Measurements from ENCODE around the gene FBLN2. TPM values are rescaled to one million over a fixed set of nuclear protein-coding genes. Genes with fewer than 3 reads are reported as not detected.

Gene FBLN2
- total and polyA plus RNA-seq, 10 of the 15 experiments (the other 5 are each of a cell fraction or from before 2014, with no cell fraction given): 0.03 to 0.41 (median 0.12) TPM; not detected in 2

DNA sequence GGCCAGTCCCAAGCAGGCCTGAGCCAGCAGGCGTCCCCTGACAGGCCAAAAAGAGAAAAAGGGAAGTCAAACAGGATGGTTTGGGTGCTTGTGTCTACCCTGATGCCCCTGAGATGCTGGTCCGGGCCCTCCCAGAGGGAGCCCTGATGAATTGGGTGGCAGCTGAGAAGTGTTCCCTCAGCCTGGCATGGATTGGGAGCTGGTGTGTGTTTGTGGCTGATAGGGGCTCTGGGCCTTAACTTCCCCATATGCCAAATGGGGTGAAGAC, 1.4 kb downstream of the FBLN2 start:
- DNase-seq (ENCODE audit: low read depth, low spot score) (no peak), ATAC-seq (no peak), FAIRE-seq (no peak)
- CTCF ChIA-PET: interaction anchor here (0.6 kb wide), 1 partner anchor 457 kb away, joined by 3 read pairs; no protein-coding TSS in a partner anchor
- no peak overlapping the region for H3K4me2 ChIP-seq (ENCODE audit: control insufficient read depth, insufficient read depth)
- intact Hi-C loops (cut with micrococcal nuclease; ENCODE audit: unreplicated experiment): no loop called here
- H3K27ac ChIP-seq (ENCODE audit: control insufficient read depth, insufficient read depth): no peak overlapping the region
- in situ Hi-C loops (cut with MboI): no loop called here
- no peak overlapping the region for H2AFZ ChIP-seq (ENCODE audit: control insufficient read depth, low read depth, low read length)
- no peak for TF ChIP-seq TAF1 (IDR thresholded peaks at IDR 0.05; ENCODE audit: borderline replicate concordance, low read depth, low read length)
- no peak for TF ChIP-seq HDAC2 (IDR thresholded peaks at IDR 0.05)
- TF ChIP-seq, protein P1, sequence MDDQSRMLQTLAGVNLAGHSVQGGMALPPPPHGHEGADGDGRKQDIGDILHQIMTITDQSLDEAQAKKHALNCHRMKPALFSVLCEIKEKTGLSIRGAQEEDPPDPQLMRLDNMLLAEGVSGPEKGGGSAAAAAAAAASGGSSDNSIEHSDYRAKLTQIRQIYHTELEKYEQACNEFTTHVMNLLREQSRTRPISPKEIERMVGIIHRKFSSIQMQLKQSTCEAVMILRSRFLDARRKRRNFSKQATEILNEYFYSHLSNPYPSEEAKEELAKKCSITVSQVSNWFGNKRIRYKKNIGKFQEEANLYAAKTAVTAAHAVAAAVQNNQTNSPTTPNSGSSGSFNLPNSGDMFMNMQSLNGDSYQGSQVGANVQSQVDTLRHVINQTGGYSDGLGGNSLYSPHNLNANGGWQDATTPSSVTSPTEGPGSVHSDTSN (IDR thresholded peaks at IDR 0.05; ENCODE audit: insufficient replicate concordance, low read depth, low read length): no peak
- TF ChIP-seq, protein P2, sequence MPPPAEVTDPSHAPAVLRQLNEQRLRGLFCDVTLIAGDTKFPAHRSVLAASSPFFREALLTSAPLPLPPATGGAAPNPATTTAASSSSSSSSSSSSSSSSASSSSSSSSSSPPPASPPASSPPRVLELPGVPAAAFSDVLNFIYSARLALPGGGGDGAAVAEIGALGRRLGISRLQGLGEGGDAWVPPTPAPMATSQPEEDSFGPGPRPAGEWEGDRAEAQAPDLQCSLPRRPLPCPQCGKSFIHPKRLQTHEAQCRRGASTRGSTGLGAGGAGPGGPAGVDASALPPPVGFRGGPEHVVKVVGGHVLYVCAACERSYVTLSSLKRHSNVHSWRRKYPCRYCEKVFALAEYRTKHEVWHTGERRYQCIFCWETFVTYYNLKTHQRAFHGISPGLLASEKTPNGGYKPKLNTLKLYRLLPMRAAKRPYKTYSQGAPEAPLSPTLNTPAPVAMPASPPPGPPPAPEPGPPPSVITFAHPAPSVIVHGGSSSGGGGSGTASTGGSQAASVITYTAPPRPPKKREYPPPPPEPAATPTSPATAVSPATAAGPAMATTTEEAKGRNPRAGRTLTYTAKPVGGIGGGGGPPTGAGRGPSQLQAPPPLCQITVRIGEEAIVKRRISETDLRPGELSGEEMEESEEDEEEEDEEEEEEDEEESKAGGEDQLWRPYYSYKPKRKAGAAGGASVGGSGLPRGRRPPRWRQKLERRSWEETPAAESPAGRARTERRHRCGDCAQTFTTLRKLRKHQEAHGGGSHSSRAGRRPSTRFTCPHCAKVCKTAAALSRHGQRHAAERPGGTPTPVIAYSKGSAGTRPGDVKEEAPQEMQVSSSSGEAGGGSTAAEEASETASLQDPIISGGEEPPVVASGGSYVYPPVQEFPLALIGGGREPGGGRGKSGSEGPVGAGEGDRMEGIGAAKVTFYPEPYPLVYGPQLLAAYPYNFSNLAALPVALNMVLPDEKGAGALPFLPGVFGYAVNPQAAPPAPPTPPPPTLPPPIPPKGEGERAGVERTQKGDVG (CRISPR knock-in tag; IDR thresholded peaks at IDR 0.05): no peak
- TF ChIP-seq GABPA (IDR thresholded peaks at IDR 0.05; ENCODE audit: low read depth): no peak
- TF ChIP-seq, protein P3, sequence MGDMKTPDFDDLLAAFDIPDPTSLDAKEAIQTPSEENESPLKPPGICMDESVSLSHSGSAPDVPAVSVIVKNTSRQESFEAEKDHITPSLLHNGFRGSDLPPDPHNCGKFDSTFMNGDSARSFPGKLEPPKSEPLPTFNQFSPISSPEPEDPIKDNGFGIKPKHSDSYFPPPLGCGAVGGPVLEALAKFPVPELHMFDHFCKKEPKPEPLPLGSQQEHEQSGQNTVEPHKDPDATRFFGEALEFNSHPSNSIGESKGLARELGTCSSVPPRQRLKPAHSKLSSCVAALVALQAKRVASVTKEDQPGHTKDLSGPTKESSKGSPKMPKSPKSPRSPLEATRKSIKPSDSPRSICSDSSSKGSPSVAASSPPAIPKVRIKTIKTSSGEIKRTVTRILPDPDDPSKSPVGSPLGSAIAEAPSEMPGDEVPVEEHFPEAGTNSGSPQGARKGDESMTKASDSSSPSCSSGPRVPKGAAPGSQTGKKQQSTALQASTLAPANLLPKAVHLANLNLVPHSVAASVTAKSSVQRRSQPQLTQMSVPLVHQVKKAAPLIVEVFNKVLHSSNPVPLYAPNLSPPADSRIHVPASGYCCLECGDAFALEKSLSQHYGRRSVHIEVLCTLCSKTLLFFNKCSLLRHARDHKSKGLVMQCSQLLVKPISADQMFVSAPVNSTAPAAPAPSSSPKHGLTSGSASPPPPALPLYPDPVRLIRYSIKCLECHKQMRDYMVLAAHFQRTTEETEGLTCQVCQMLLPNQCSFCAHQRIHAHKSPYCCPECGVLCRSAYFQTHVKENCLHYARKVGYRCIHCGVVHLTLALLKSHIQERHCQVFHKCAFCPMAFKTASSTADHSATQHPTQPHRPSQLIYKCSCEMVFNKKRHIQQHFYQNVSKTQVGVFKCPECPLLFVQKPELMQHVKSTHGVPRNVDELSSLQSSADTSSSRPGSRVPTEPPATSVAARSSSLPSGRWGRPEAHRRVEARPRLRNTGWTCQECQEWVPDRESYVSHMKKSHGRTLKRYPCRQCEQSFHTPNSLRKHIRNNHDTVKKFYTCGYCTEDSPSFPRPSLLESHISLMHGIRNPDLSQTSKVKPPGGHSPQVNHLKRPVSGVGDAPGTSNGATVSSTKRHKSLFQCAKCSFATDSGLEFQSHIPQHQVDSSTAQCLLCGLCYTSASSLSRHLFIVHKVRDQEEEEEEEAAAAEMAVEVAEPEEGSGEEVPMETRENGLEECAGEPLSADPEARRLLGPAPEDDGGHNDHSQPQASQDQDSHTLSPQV (IDR thresholded peaks at IDR 0.05): no peak
- no peak for TF ChIP-seq MEF2A (IDR thresholded peaks at IDR 0.05; ENCODE audit: insufficient read depth, low read depth, low read length)
- TF ChIP-seq SREBF1 (IDR thresholded peaks at IDR 0.05; ENCODE audit: low read length): no peak
- no peak for TF ChIP-seq SRF (IDR thresholded peaks at IDR 0.05; ENCODE audit: low read depth in 2 of 2, low read length in 2 of 2)
- TF ChIP-seq, protein P4, sequence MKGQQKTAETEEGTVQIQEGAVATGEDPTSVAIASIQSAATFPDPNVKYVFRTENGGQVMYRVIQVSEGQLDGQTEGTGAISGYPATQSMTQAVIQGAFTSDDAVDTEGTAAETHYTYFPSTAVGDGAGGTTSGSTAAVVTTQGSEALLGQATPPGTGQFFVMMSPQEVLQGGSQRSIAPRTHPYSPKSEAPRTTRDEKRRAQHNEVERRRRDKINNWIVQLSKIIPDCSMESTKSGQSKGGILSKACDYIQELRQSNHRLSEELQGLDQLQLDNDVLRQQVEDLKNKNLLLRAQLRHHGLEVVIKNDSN (IDR thresholded peaks at IDR 0.05; ENCODE audit: borderline replicate concordance, extremely low read length, insufficient read depth, low read depth, low read length): no peak
- no peak for TF ChIP-seq IKZF1 (conservative IDR thresholded peaks at IDR 0.05)
- no peak for TF ChIP-seq ZBED1 (IDR thresholded peaks at IDR 0.05; ENCODE audit: borderline replicate concordance)
- TF ChIP-seq JUND (IDR thresholded peaks at IDR 0.05; ENCODE audit: low read depth, low read length): no peak
- no peak for TF ChIP-seq WRNIP1 (IDR thresholded peaks at IDR 0.05; ENCODE audit: borderline replicate concordance, low read depth, low read length)
- no peak for TF ChIP-seq POLR2A (IDR thresholded peaks at IDR 0.05; ENCODE audit: low read depth, low read length)
- 0% methylated on average over 2 of the region's 2 CpGs for WGBS (ENCODE audit: insufficient coverage, insufficient replicate concordance, low lambda C conversion rate, missing lambda C conversion rate)
- H3K9ac ChIP-seq (ENCODE audit: control insufficient read depth, insufficient read depth, low read length): no peak overlapping the region
- POLR2A ChIA-PET: no interaction called here
- no TSS peak for BruUV-seq (replicated peaks)
- H3K27me3 ChIP-seq (replicated peaks in 1 of 2; ENCODE audit: control insufficient read depth in 2 of 2, insufficient read depth in 2 of 2, low read length in 1 of 2): peaks cover 5 to 11% of the 10 kb centered on the region in 2 experiments
- H4K20me1 ChIP-seq (ENCODE audit: control insufficient read depth, insufficient read depth): no peaks in the 10 kb centered on the region; the same call in 1 of the 2 replicates
- H3K4me1 ChIP-seq (ENCODE audit: control insufficient read depth, insufficient read depth, low read length): no peaks in the 10 kb centered on the region
- H3K9me3 ChIP-seq (replicated peaks; ENCODE audit: control insufficient read depth, insufficient read depth, low read length): no peaks in the 10 kb centered on the region
- H3K79me2 ChIP-seq (ENCODE audit: control insufficient read depth, insufficient read depth, low read length): no peaks in the 10 kb centered on the region
- RAD21 ChIA-PET (ENCODE audit: unreplicated experiment): no interaction called here
- H3K36me3 ChIP-seq (ENCODE audit: control insufficient read depth in 2 of 2, insufficient read depth in 2 of 2, low read length in 1 of 2): no peaks in the 10 kb centered on the region
- SMC1A ChIA-PET (ENCODE audit: uncharacterized antibody, unreplicated experiment): no interaction called here
- no peak overlapping the region for H3K4me3 ChIP-seq

All from GM12878 (cell line).